NT2/D1 (cell line): ENCODE measurements around the gene WDR64.

ENCODE experiments used
- DNase-seq: peaks from one replicate; pipeline ENCODE4 v3.0.0-alpha.2; 2011; ENCODE audit warnings: low read depth, low spot score
- H3K27me3 ChIP-seq: 2 replicates; pipeline ENCODE4 v1.6.0; 2011; ENCODE audit warnings: mild to moderate bottlenecking; ENCODE audit not compliant: insufficient read length, insufficient read depth
- H3K36me3 ChIP-seq: 2 replicates; pipeline ENCODE4 v1.6.1; 2011; ENCODE audit warnings: mild to moderate bottlenecking, low read length, mixed read lengths; ENCODE audit not compliant: insufficient read depth, insufficient read length
- H3K4me1 ChIP-seq: 2 replicates; pipeline ENCODE4 v1.5.1; 2011; ENCODE audit not compliant: insufficient read depth, insufficient read length
- H3K4me3 ChIP-seq: 2 replicates; pipeline ENCODE4 v1.5.1; 2011; ENCODE audit warnings: low read depth; ENCODE audit not compliant: insufficient read length
- H3K9ac ChIP-seq: 2 replicates; pipeline ENCODE4 v1.6.0; 2011; ENCODE audit warnings: low read depth; ENCODE audit not compliant: insufficient read length
- H3K9me3 ChIP-seq: 2 replicates; pipeline ENCODE4 v1.5.1; 2011; ENCODE audit warnings: mild to moderate bottlenecking, low read length; ENCODE audit not compliant: insufficient read depth
- SUZ12 ChIP-seq: IDR thresholded peaks from 2 replicates; pipeline ENCODE4 v1.6.1; 2011; ENCODE audit not compliant: insufficient read length, insufficient read depth; ENCODE audit errors: extremely low read depth
- YY1 ChIP-seq: IDR thresholded peaks from 2 replicates; pipeline ENCODE4 v1.6.1; 2011; ENCODE audit not compliant: insufficient read length, insufficient read depth
- ZNF274 ChIP-seq: IDR thresholded peaks from 2 replicates; pipeline ENCODE4 v1.6.1; 2011; ENCODE audit warnings: mild to moderate bottlenecking, low read depth, low read length

Gene WDR64

DNA sequence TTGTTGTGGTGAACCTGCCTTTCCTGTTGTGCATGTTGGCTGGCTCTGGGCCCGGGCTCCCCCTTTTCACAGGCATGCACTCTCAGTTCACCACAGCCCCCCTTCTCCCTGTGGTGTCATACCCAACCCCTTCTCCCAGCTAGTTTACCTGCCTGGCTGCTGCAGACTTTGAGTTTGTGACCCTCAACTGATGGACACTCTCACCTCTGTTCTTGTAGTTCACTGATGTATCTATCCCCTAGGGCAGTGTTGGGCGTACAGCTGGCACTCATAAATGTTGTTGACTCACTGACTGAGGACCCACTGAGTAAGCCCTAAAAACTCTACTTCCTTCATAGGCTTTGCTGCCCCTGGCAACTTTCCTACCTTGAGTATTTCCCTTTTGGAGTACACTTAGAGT, 54.9 kb downstream of the WDR64 start:
- Histone ChIP-seq H3K36me3 (no peaks in the 10 kb centered on the region), H3K27me3 (no peaks in the 10 kb centered on the region), H3K9ac (no peak overlapping the region), H3K4me1 (no peaks in the 10 kb centered on the region), H3K4me3 (no peak overlapping the region), H3K9me3 (no peaks in the 10 kb centered on the region)
- TF ChIP-seq SUZ12, result no peak
- TF ChIP-seq ZNF274, result no peak
- no peak for TF ChIP-seq YY1
- no peak for DNase-seq

DNA sequence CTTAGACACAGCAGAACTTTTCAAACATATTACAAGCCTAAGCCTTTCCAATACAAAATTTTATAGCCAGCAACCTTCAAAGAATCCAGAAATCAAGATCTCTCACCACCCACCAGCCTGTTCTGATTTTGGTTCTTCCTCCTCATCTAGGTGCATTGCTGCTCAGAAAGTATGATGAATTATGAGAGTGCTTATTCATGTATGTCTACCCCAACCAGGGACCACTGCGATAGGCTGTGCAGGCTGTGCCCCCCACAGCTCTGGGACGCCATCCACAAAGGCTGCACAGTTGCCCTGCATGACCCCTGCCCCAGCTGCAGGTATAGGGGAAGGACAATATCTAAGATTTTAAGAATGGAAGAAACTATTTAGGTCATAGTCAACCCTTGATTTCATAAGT, 55.4 kb downstream of the WDR64 start:
- Histone ChIP-seq H3K36me3 (no peaks in the 10 kb centered on the region), H3K4me1 (no peaks in the 10 kb centered on the region), H3K9me3 (no peaks in the 10 kb centered on the region), H3K4me3 (no peak overlapping the region), H3K27me3 (no peaks in the 10 kb centered on the region), H3K9ac (no peak overlapping the region)
- no peak for DNase-seq
- no peak for TF ChIP-seq ZNF274
- no peak for TF ChIP-seq YY1
- TF ChIP-seq SUZ12, result no peak

DNA sequence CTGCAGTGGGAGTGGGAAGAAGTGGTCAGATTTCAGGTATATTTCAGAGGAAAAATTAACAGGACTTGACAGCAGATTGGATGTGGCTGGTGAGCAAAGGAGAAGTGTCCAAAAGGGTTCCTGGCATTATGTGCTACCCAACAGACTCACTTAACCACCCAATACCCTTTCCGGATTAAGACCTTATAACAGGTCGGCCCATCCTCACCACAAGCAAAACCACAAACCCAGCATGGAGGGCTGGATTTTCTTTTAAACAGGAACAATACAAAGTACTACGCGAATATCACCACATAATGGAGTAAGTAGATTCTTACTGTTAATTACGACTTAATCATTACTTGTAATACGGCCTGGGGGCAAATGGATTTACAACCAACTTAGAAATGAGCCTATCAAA, 59.2 kb downstream of the WDR64 start:
- H3K9me3 ChIP-seq, result no peaks in the 10 kb centered on the region
- no peaks in the 10 kb centered on the region for H3K4me1 ChIP-seq
- TF ChIP-seq SUZ12, result no peak
- TF ChIP-seq ZNF274, result no peak
- no peak for TF ChIP-seq YY1
- H3K4me3 ChIP-seq, result no peak overlapping the region
- H3K27me3 ChIP-seq, result no peaks in the 10 kb centered on the region
- H3K36me3 ChIP-seq, result no peaks in the 10 kb centered on the region
- DNase-seq, result no peak
- no peak overlapping the region for H3K9ac ChIP-seq

DNA sequence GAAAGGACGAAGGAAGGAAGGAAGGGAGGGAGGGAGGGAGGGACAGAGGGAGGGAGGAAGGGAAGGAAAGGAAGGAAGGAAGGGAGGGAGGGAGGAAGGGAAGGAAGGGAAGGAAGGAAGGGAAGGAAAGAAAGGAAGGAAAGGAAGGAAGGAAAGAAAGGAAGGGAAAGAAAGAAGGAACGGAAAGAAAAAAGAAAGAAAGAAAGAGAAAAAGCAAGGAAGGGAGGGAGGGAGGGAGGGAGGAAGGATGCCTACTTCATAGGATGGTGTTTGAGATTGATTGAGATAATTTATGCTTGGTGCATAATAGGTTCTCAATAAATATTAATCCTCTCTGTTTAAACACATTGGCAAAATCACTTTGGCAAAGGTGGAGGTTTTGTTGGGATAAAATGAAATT, 61.2 kb downstream of the WDR64 start:
- no peaks in the 10 kb centered on the region for H3K36me3 ChIP-seq
- TF ChIP-seq ZNF274 (no peak), SUZ12 (no peak), YY1 (no peak)
- DNase-seq, result no peak
- no peaks in the 10 kb centered on the region for H3K27me3 ChIP-seq
- H3K9me3 ChIP-seq, result no peaks in the 10 kb centered on the region
- no peaks in the 10 kb centered on the region for H3K4me1 ChIP-seq
- no peak overlapping the region for H3K4me3 ChIP-seq
- H3K9ac ChIP-seq, result no peak overlapping the region

- DNase-seq, result no peak
- Histone ChIP-seq H3K27me3 (no peaks in the 10 kb centered on the region), H3K4me1 (no peaks in the 10 kb centered on the region), H3K9ac (no peak overlapping the region), H3K36me3 (no peaks in the 10 kb centered on the region), H3K9me3 (no peaks in the 10 kb centered on the region), H3K4me3 (no peak overlapping the region)
- TF ChIP-seq SUZ12, result no peak
- no peak for TF ChIP-seq ZNF274
- TF ChIP-seq YY1, result no peak
Measured at GRCh38 chr1:241714321-241715218, 62.5 kb downstream of the WDR64 start.

DNA sequence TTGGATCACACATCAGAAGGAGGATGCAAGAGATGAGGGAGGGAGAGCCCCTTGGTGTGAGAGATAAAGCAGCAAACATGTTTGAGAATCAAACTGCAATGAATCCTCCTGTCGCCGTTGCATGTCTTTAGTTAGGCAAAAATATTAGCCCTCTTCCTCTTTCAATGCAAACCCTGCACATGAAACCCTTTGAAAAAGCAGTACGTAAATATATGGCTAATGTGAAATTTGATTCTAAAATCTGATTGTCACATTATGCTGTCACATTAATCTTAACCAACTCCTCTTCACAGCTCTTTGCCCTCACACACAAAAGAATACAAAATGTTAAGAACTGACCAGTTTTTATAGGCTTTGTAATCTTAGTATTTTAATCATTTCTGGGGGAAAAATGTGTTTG, 63.4 kb downstream of the WDR64 start:
- H3K4me3 ChIP-seq, result no peak overlapping the region
- TF ChIP-seq ZNF274 (no peak), YY1 (no peak), SUZ12 (no peak)
- H3K4me1 ChIP-seq, result no peaks in the 10 kb centered on the region
- H3K9ac ChIP-seq, result no peak overlapping the region
- H3K27me3 ChIP-seq, result no peaks in the 10 kb centered on the region
- no peaks in the 10 kb centered on the region for H3K36me3 ChIP-seq
- DNase-seq, result no peak
- no peaks in the 10 kb centered on the region for H3K9me3 ChIP-seq

- Histone ChIP-seq H3K36me3 (no peaks in the 10 kb centered on the region), H3K4me3 (no peak overlapping the region), H3K4me1 (no peaks in the 10 kb centered on the region), H3K9me3 (no peaks in the 10 kb centered on the region), H3K9ac (no peak overlapping the region), H3K27me3 (no peaks in the 10 kb centered on the region)
- DNase-seq, result no peak
- TF ChIP-seq SUZ12 (no peak), ZNF274 (no peak), YY1 (no peak)
Measured at GRCh38 chr1:241715956-241716355, 63.9 kb downstream of the WDR64 start.
